Fibroblast of peridontal ligament (primary cell): ENCODE results near the gene GPR161.

Experiments
- DNase-seq: peaks from one replicate; pipeline ENCODE4 v3.0.0-alpha.2; 2010; ENCODE audit errors: extremely low read depth

GPR161 gene

DNA sequence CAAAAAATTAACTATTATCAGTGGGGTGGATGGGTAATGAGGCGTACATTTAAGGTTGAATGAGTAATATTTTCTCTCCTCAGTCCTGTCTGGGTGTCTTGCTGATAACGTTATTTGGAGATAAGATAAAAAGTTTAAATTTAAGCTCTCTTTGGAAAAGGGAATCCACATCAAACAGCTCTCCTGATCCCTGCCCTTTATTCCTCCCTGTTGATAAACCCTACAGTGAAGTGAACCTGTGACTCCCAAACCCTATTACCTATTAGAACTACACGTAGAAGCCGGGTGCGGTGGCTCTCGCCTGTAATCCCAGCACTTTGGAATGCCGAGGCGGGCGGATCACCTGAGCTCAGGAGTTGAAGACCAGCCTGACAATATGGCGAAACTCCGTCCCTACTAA lies 9.9 kb upstream of the GPR161 start:
- no peak for DNase-seq

DNA sequence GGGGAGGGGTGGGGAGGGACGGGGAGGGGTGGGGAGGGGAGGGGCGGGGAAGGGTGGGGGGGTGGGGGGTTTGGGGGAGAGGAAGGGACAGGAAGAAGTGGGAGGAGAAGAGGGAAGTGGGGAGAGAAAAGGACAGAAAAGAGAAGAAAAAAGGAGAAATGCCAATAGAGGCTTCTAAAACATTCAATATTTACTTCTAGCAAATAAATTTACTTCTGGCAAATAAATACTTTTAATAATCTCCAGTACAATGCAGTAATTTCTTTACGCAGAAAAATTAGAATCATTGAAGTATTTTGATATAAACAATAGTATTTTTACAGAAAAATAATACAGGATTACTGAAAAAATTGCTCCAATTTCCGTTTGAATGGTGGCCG lies 9.4 kb upstream of the GPR161 start:
- no peak for DNase-seq

DNA sequence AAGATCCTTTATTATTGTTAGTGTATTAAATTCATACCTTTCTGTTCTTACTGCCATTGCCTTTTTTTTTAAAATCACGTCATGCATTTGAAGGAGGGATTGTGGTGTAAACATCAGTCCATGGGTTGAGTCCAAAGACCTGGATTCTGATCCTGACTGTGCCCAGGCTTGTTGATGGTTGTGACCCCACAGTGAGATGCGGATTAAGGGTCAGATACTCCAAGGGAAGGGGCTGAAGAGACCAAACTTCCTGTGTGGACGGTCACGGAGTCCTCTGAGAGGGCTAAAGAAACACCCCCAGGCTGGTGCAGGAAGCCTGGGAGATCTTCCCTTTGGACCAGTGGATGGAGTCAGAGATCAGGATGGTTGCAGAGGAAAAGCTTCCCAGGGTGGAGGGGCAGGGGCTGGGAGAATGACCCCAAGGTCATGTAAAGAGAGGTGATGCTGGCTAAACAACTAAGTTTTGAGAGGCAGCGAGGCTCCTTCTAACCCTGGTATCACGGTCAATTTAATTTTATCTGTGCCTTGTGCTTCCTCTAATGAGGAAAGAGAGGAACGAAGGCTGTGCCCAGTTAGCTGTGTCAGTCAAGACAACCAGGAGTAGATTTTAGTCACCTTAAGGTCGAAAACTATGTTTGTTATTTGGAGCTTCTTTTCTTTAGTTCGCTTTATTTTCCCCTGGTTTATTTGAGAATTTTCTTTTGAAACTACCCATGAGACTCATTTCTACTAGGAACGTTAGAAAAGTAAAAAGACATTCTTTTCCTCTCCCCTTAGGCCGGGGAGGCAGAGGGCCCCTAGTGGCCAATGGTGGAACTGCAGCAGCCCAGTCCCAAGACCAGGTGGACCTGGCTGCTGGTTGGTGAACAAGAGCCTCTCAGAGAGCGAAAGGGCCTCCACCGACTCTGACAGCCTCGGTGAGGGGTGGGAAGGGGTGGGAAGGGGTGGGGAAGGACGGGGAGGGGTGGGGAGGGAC lies 8.7 kb upstream of the GPR161 start:
- peak; percentile 82 for DNase-seq

DNA sequence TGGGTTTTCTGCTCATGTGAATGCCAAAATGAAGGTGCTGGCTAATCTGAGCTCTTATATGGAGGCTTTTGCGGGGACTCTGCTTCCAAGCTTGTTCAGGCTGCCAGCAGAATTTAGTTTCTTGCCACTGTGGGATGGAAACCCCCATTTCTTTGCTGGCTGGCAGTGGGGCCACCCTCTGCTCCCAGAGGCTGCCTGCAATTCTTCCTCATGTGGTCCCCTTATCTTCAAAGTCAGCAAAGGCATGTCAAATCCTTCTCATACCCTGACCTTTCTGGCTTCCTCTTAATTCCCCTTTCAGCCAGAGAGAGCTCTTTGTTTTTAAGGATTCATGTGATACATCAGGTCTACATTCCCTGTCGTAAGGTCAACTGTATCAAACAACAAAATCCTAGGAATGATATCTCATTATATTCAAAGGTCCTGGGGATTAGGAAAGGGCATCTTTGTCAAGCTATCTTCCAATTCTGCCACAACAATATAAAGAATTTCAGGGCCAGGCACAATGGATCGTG lies 5.2 kb upstream of the GPR161 start:
- DNase-seq = no peak

DNA sequence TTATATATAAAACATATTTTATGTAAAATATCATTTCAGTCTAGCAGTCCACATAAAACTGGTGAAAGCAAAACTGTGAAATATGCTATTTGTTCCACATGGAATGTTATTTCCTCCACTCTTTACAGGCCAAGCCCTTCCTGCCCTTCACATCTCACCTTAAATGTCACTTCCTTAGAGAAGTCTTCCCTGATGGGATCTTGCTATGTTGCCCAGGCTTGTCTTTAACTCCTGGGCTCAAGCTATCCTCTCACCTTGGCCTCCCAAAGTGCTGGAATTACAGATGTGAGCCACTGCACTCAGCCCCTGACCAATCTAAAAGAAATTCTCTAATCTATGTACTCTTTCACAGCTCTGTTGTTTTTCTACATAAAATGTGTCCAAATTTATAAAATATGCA lies 2.3 kb upstream of the GPR161 start:
- no peak for DNase-seq

DNA sequence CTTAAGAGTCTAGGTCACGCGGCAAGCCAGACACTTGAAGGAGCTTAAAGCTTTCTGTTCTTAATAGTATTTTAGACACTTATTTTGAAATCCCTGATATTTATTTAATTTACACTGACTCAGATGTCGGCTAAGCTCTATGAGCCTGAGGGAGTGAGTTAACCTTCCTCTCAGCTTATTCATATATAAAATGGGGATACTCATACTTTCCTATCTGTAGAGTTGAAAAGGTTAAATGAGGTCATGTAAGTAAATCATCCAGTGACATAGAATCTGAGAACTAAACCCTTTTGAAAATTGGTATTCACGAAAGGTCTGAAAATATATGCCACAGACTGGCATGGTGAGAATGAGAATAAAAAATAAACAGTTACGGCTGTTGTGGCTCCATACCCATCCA lies 1.4 kb upstream of the GPR161 start:
- DNase-seq = peak; percentile 6

DNA sequence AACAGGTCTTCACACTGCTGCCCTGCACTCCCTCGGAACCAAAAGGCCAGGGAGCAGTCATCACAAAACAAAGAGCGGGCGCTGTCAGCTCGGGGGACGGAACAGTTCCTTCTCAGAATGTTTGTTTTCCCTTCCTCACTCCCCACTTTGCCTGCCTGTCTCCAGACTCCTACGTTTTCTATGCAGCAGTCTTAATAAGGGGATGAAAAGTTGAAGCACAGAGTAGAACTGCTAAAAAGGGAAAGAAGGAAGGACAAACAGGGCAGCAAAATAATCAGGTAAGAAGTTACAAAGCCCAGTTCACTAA lies 738 bp upstream of the GPR161 start:
- DNase-seq = no peak

DNA sequence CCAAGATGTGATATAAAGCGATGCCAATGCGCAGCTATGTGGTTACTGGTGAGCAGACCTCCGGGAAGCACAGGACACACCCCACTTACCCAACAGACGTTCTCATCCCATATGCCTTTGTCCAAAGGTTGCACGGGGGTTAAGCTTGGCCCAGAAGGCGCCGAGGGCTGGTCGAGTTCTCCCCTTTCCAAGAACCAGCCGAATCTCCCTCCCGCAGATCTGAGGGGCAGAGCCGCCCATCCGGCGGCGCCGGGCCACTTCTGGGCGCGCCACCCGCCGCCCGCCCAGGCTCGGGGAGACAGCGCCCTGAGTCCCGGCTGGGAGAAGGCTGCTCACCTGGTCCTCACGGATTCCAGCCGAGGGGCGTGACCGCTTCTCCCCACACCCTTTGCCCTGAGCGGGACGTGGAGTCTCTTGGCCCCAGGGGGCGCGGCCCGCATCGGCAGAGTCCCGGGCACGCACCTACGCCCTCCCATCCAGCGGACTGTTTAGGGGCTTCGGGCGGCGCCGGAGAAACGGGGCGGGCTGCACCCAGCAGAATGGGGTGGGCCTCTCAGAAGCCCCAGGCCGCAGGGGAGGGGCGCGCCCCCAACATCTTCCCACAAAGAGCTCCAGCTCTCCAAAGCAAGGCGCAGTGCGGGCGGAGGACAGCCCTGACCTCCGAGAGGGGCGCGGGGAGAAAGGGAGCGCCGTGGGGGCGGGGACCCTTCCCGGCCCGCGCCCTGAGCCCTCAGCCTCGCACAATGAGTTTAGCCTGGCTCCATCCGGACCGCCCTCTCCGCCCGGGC lies 615 bp downstream of the GPR161 start:
- peak; percentile 38 for DNase-seq

DNA sequence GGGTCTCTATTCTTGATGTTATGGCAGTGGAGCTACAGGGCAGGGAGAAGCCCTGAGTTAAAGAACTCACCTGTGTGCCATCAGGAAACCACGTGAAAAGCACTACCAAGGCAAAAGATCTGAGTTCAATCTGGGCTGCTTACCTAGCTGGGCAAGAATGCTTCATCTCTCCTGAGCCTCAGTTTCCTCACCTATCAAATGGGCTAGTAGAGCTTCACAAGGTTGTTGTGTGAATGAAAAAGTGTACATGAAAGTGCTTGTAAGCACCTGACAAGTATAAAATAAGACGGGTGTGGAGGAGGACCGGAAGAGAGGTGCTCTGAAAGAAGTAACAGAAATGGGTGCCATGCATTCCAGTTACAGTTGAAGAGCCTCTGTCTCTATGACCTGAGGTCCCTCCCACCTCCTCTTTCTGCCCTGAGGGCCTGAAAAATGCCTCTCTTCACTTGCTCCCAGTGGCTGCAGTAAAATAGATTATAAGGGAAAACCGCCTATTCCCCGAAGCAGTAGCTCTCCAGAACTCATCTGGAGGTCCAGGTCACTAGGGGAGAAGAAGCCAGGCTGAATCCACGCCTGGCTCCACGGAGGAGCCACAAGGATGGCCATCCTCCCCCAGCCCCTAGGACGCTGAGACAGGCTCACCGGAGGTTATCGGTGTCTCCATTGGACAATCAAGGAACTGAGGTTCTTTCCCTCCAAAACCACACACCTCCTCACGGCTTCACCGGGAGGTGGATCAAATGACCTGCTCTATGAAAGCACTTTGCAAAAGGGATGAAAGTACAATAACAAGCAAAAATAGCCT lies 1.4 kb downstream of the GPR161 start:
- DNase-seq = no peak

DNA sequence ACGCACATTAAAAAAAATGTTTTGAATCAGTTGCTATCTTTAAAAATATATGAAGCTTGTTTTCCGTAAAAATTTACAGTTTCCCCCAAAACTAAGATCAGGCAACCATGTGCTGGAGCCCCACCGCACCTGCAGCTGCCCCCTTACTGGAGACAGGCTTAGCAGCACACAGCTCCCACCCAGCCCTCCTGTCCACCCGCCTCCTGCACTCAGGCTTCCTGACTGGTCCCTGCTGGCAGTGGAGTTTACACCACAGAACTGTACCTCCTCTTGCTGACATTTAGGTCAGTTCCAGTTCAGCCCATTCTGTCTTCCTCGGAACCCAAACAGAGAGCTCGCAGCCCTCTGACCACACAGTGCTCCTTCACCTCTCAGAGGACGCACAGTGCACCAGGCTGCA lies 2.1 kb downstream of the GPR161 start:
- no peak for DNase-seq

DNA sequence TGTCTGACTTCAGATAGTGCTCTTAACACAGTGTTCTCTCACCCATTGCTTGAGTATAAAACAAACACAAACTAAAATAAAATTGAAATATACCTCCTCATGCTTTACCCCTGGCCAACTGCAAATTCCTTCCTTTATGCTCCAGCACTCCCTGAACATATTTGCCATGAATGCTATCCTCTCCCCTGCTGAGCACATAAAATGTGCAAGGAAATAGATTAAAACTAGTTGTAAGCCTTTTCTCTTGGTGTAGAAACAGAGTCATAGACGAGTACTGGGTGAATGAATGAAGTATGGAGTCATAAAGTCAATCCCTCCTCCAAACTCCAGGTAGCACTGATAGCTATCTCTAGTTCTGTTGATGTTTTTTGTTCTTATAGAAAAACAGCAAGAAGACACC lies 2.6 kb downstream of the GPR161 start:
- no peak for DNase-seq

DNA sequence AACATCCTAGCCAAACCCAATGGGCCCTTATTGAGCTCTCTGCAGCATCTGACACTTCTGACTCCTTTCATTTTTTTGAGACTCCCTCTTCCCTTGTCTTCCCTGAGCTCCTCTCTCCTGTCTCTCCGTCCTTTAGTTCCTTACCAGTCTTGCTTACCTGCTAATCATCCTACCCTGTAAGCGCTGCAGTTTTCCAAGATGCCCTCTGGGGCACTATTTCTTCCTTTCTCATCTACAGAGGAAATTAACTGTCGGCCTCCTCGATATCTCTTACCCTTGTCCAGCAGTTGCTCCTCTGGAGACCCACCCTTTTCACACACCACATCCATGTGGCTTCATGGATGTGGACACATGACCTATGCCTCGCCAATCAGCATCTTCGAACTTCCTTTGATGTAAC lies 6.8 kb downstream of the GPR161 start:
- DNase-seq = no peak

DNA sequence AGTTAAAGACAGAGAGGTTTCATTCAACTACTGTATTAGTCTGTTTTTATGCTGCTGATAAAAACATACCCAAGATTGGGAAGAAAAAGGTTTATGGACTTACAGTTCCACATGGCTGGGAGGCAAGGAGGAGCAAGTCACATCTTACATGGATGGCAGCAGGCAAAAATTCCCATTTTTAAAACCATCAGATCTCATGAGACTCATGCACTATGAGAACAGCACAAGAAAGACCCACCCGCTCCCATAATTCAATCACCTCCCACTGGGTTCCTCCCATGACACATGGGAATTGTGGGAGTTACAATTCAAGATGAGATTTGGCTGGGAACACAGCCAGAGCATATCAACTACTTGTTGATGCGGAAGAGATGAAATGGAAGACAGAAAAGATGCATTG lies 9.2 kb downstream of the GPR161 start:
- DNase-seq = no peak

DNA sequence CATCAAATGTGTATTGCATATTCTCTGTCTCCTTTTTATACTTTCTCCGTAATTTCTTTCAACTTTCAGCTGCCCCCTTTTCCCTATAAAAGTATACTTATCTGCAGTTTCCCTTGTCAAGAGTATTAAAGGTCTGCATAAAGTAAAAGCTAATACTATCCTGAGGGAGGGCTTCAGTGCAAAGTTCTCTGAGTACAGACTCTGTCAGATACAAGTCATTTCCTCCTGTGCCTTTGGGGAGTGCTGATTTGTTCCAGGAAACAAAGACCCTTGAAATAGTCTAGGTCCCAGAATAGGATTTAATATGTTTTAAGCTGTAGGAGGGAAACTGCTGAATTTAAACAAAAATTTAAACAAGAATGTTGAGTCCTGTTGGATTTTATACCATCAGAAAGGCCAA lies 11.7 kb downstream of the GPR161 start:
- no peak for DNase-seq

DNA sequence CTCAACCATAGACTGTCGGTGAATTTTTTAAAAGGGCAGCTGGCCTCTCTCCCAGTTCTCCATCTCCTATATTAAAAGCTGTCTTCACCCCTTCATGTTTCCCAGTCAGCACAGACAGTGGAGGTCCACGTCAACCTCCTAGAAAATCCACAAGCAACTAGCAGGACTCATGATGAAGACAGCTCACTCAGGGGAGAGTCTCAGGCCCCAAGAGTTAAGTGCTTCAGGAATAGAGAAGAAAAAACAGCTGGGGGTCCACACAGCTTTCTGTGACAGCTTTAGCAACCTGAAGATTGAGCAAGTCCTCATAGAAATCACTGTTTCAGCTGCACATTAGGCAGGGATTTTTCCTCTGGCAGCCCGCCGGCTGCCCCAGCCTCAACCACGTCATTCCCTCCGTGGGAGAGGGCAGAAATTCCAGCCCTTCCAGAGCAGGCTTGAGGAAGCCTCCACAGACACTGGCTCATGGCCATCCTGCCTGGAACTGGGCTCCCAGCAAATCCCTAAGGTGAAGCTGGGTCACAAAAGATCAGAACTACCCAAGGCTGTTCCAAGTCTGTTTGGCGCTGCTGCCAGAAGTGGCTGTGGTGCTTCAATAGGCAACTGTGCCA lies 15.2 kb downstream of the GPR161 start:
- peak; percentile 97 for DNase-seq

DNA sequence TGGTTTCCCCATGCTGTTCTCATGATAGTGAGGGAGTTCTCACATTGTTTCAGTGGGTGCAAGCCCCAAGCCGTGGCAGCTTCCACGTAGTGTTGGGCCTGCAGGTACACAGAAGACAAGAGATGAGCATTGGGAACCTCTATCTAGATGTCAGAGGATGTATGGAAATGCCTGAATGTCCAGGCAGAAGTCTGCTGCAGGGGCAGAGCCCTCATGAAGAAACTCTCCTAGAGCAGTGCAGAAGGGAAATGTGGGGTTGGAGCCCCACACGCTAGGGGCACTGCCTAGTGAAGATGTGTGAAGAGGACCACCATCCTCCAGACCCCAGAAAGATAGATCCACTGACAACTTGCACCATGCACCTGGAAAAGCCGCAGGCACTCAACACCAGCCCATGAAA lies 17.0 kb downstream of the GPR161 start:
- DNase-seq = no peak

DNA sequence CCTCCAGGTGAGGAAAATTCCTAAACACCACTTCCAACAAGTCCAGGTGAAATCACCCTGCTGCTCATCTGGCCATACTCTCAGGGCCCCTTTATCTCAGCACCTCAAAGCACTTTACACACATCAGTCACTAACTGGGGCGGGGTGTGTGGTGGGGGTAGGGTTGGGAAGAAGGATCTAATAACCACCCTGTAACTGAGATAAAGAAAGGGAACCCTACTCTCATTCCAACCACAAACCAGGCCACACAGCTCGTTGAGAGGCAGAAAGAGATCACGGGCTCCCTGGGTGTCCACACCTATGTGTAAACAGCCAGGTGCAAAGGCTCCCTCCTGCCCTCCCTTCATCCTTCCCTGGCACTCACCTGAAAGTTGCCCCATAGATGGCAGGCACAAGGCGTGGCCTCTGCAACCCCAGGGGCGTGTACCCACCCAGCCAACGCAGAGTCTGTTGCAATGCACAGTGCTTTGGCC lies 20.4 kb downstream of the GPR161 start:
- no peak for DNase-seq

DNA sequence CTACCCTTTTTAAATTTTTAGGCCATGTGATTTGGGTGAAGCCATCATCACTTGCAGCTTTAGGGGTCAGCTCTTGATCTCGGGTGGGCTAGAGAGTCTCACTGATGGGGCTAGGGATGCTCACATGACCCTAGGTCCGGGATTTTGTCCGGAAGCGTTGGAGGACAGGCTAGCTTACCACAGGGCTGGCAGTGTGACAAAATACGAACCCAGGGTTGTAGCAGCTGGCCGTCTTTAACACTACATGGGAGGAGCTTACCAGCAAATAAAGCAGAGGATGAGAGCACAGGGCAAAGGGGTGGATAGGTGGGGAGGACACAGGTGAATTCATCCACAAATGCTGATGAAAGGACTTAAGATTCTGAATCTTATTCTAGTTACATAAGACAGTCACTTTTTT lies 21.9 kb downstream of the GPR161 start:
- DNase-seq = no peak

DNA sequence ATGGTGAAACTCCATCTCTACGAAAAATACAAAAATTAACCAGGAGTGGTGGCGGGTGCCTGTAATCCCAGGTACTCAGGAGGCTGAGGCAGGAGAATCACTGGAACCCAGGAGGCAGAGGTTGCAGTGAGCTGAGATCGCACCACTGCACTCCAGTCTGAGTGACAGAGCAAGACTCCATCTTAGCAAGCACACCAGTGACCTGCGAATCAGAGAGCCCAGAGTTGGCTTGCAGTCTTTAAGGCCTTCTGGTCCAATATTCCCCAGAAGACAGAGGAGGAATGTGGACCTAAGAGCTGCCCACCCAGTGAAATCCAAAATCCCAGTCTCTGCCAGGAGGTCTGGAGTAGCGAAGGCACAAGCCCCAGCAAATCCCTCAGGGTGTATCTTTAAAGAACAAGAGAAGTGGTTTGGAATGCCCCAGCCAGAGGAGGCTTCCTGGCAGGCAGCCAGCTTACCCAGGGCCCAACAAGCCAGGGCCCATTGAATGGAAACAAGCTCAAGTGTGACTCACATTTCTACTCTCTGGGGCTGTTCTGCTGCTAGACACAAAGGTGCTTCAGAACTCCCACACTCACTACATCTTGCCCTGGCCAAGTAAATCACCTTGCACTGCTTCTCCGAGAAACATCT lies 23.9 kb downstream of the GPR161 start:
- DNase-seq = peak; percentile 62

DNA sequence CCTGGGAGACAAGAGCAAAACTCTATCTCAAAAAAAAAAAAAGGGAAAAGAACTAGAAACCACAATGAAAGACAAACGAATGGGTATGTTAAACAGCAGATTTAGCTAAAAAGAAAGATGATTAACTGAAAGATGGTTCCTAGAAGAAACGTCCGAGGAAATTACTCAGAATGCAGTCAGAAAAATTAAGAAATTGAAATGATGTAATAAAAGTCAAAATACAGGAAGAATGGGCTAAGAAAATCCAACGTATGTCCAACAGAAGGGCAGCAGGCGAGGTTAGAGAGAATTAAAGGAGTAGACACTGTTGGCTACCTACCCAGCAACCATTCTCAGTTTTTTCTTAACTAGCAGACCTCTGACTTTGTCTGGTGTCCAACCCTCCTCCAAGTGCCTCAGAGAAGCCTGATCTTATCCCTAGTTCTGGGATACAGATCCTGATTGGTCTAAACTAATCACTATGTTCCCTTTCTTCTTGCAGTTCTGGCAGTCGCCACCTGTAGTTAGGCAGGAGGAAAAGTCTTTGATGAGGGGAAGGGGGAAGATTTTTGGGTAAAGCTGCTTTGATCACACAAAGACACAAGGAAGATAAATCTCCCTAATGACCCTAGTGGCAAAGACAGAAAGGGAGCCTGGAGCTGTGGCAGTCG lies 25.7 kb downstream of the GPR161 start:
- DNase-seq = peak; percentile 23

DNA sequence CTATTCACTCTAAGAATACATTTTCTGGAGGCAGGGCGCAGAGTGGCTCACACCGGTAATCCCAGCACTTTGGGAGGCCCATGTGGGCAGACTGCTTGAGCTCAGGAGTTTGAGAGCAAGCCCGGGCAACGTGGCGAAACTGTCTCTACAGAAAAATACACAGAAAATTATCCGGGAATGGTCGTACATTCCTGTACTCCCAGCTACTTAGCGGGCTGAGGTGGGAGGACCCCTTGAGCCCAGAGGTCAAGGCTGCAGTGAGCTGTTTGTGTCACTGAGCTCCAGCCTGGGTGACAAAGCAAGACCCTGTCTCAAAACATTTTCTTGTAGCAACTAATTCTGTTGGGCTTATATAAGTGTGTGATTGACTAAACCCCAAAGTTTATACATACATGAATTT lies 30.5 kb downstream of the GPR161 start:
- no peak for DNase-seq
